Neural progenitor cell (in vitro differentiated cells): ENCODE results near the gene NRG2. TPM values are rescaled to one million over a fixed set of nuclear protein-coding genes. Genes with fewer than 3 reads are reported as not detected.

Source experiments
- DNase-seq: peaks from one replicate; pipeline ENCODE4 v3.0.0-alpha.2; 2016; ENCODE audit warnings: low spot score
- H2AFZ ChIP-seq: fragments of 200-600 bp; sonication (generic); replicated peaks from 2 replicates; pipeline ENCODE4 v1.6.1; 2016; ENCODE audit warnings: antibody characterized with exemption
- H3F3A ChIP-seq: fragments of 200-600 bp; sonication (generic); 2 replicates; pipeline ENCODE4 v1.6.1; 2016; ENCODE audit warnings: antibody characterized with exemption, low read depth
- H3K27ac ChIP-seq: fragments of 200-600 bp; sonication (generic); 2 replicates; pipeline ENCODE4 v1.5.1; 2016; ENCODE audit warnings: mild to moderate bottlenecking
- H3K27me3 ChIP-seq: fragments of 200-600 bp; sonication (generic); 2 replicates; pipeline ENCODE4 v1.6.1; 2016; ENCODE audit warnings: mild to moderate bottlenecking, moderate library complexity
- H3K36me3 ChIP-seq: fragments of 200-600 bp; sonication (generic); 2 replicates; pipeline ENCODE4 v1.5.1; 2016
- H3K4me1 ChIP-seq: fragments of 200-600 bp; sonication (generic); 2 replicates; pipeline ENCODE4 v1.6.1; 2016; ENCODE audit warnings: mixed run types
- H3K4me2 ChIP-seq: fragments of 200-600 bp; sonication (generic); 2 replicates; pipeline ENCODE4 v1.6.1; 2016
- H3K4me3 ChIP-seq: fragments of 200-600 bp; sonication (generic); 2 replicates; pipeline ENCODE4 v1.5.1; 2016
- H3K79me2 ChIP-seq: fragments of 200-600 bp; sonication (generic); 2 replicates; pipeline ENCODE4 v1.6.1; 2016; ENCODE audit warnings: low read depth
- H3K9ac ChIP-seq: fragments of 200-600 bp; sonication (generic); 2 replicates; pipeline ENCODE4 v1.6.1; 2016
- H3K9me3 ChIP-seq: fragments of 200-600 bp; sonication (generic); 2 replicates; pipeline ENCODE4 v1.5.1; 2016; ENCODE audit warnings: low read depth
- H4K20me1 ChIP-seq: fragments of 200-600 bp; sonication (generic); 2 replicates; pipeline ENCODE4 v1.6.1; 2016; ENCODE audit warnings: low read depth
- H3K27ac Mint-ChIP-seq: 3 replicates; pipeline ENCODE4 v1.8.0; 2021; ENCODE audit warnings: mixed read lengths
- H3K27me3 Mint-ChIP-seq: 2 replicates; pipeline ENCODE4 v1.8.0; 2022; ENCODE audit warnings: low read depth, mild to moderate bottlenecking, inconsistent platforms, moderate library complexity, mixed read lengths; ENCODE audit not compliant: insufficient read depth
- H3K36me3 Mint-ChIP-seq: 3 replicates; pipeline ENCODE4 v1.8.0; 2021; ENCODE audit warnings: mixed read lengths
- H3K4me1 Mint-ChIP-seq: 3 replicates; pipeline ENCODE4 v1.8.0; 2021; ENCODE audit warnings: mixed read lengths
- H3K4me3 Mint-ChIP-seq: 3 replicates; pipeline ENCODE4 v1.8.0; 2021; ENCODE audit warnings: mild to moderate bottlenecking, moderate library complexity, mixed read lengths
- H3K9me3 Mint-ChIP-seq: 3 replicates; pipeline ENCODE4 v1.8.0; 2020; ENCODE audit warnings: mixed read lengths
- CTCF ChIP-seq: fragments of 200-600 bp; sonication (generic); IDR thresholded peaks from 2 replicates; pipeline ENCODE4 v1.5.1; 2017; ENCODE audit warnings: antibody characterized with exemption, mild to moderate bottlenecking
- EZH2 ChIP-seq: fragments of 200-600 bp; sonication (generic); IDR thresholded peaks from 2 replicates; pipeline ENCODE4 v1.6.1; 2017; ENCODE audit warnings: antibody characterized with exemption, mild to moderate bottlenecking, moderate library complexity
- EZH2phosphoT487 ChIP-seq: fragments of 200-600 bp; sonication (generic); IDR thresholded peaks from 2 replicates; pipeline ENCODE4 v1.6.1; 2017; ENCODE audit warnings: antibody characterized with exemption
- total RNA-seq: library from RNA; depleted of rRNA; stranded (reverse); fragments of >200 nt; gene quantifications from 2 replicates; pipeline ENCODE4 v1.2.3, GENCODE V29; 2015; ENCODE audit warnings: low replicate concordance

NRG2 gene
- total RNA-seq, 1 donor from 2014 or later, result 0.13 TPM

GRCh38 chr5:139900546-139901250 lies 142.4 kb downstream of the NRG2 start:
- H3K36me3 Mint-ChIP-seq, result no peaks in the 10 kb centered on the region
- H3F3A ChIP-seq, result peaks cover 5% of the 10 kb centered on the region
- H3K4me3 ChIP-seq, result no peak overlapping the region
- TF ChIP-seq EZH2phosphoT487 (no peak), CTCF (no peak), EZH2 (no peak)
- H3K9me3 Mint-ChIP-seq, result peaks cover 2% of the 10 kb centered on the region
- no peak overlapping the region for H3K4me2 ChIP-seq
- no peak overlapping the region for H3K27ac Mint-ChIP-seq
- H3K4me3 Mint-ChIP-seq, result no peak overlapping the region
- H4K20me1 ChIP-seq, result peaks cover 25% of the 10 kb centered on the region
- H3K27me3 Mint-ChIP-seq, result peaks cover 43% of the 10 kb centered on the region
- no peak for DNase-seq
- H2AFZ ChIP-seq, result no peak overlapping the region
- peaks cover 12% of the 10 kb centered on the region for H3K4me1 Mint-ChIP-seq
- peaks cover 88% of the 10 kb centered on the region for H3K27me3 ChIP-seq
- no peaks in the 10 kb centered on the region for H3K9me3 ChIP-seq
- H3K79me2 ChIP-seq, result no peaks in the 10 kb centered on the region
- no peak overlapping the region for H3K9ac ChIP-seq
- H3K36me3 ChIP-seq, result no peaks in the 10 kb centered on the region
- H3K27ac ChIP-seq, result no peak overlapping the region
- H3K4me1 ChIP-seq, result peaks cover 20% of the 10 kb centered on the region

GRCh38 chr5:139898981-139899380 lies 144.1 kb downstream of the NRG2 start:
- Mint-ChIP-seq H3K9me3 (peaks cover 2% of the 10 kb centered on the region), H3K4me3 (no peak overlapping the region), H3K36me3 (no peaks in the 10 kb centered on the region), H3K27me3 (peaks cover 39% of the 10 kb centered on the region), H3K4me1 (peaks cover 6% of the 10 kb centered on the region), H3K27ac (no peak overlapping the region)
- Histone ChIP-seq H3K27ac (no peak overlapping the region), H3K4me2 (no peak overlapping the region), H4K20me1 (peaks cover 25% of the 10 kb centered on the region), H3K9me3 (no peaks in the 10 kb centered on the region), H3K36me3 (no peaks in the 10 kb centered on the region), H3K4me1 (peaks cover 7% of the 10 kb centered on the region), H3K9ac (no peak overlapping the region), H3F3A (no peaks in the 10 kb centered on the region), H3K27me3 (peaks cover 71% of the 10 kb centered on the region), H3K79me2 (no peaks in the 10 kb centered on the region), H3K4me3 (no peak overlapping the region), H2AFZ (no peak overlapping the region)
- no peak for TF ChIP-seq CTCF
- TF ChIP-seq EZH2, result no peak
- no peak for DNase-seq

- DNase-seq, result no peak
- H3K4me3 ChIP-seq, result no peak overlapping the region
- Mint-ChIP-seq H3K4me1 (peaks cover under 1% of the 10 kb centered on the region), H3K27me3 (peaks cover 32% of the 10 kb centered on the region), H3K9me3 (peaks cover under 1% of the 10 kb centered on the region), H3K4me3 (no peak overlapping the region), H3K27ac (no peak overlapping the region), H3K36me3 (no peaks in the 10 kb centered on the region)
- H3K4me1 ChIP-seq, result no peaks in the 10 kb centered on the region
- H3K79me2 ChIP-seq, result no peaks in the 10 kb centered on the region
- H3F3A ChIP-seq, result no peaks in the 10 kb centered on the region
- no peak overlapping the region for H2AFZ ChIP-seq
- H3K4me2 ChIP-seq, result no peak overlapping the region
- peaks cover 61% of the 10 kb centered on the region for H3K27me3 ChIP-seq
- no peak overlapping the region for H3K27ac ChIP-seq
- peaks cover 16% of the 10 kb centered on the region for H4K20me1 ChIP-seq
- H3K36me3 ChIP-seq, result no peaks in the 10 kb centered on the region
- no peaks in the 10 kb centered on the region for H3K9me3 ChIP-seq
- TF ChIP-seq EZH2phosphoT487, result no peak
- no peak overlapping the region for H3K9ac ChIP-seq
Measured at GRCh38 chr5:139897982-139898381, 145.1 kb downstream of the NRG2 start.

GRCh38 chr5:139897342-139897741 lies 145.8 kb downstream of the NRG2 start:
- H3K27ac Mint-ChIP-seq, result no peak overlapping the region

More at GRCh38 chr5:139897342-139897741, 145.8 kb downstream of the NRG2 start:
- Mint-ChIP-seq H3K27me3 (peaks cover 26% of the 10 kb centered on the region), H3K4me1 (no peaks in the 10 kb centered on the region), H3K9me3 (no peaks in the 10 kb centered on the region), H3K36me3 (no peaks in the 10 kb centered on the region), H3K4me3 (no peak overlapping the region)
- H4K20me1 ChIP-seq, result peaks cover 9% of the 10 kb centered on the region
- DNase-seq, result no peak
- H3K27me3 ChIP-seq, result peaks cover 55% of the 10 kb centered on the region
- no peak for TF ChIP-seq CTCF
- no peak for TF ChIP-seq EZH2
- no peak for TF ChIP-seq EZH2phosphoT487
- no peak overlapping the region for H3K4me2 ChIP-seq
- H3K4me1 ChIP-seq, result no peaks in the 10 kb centered on the region
- no peak overlapping the region for H3K4me3 ChIP-seq
- no peak overlapping the region for H3K9ac ChIP-seq
- no peaks in the 10 kb centered on the region for H3K79me2 ChIP-seq
- no peaks in the 10 kb centered on the region for H3K36me3 ChIP-seq
- H3F3A ChIP-seq, result no peaks in the 10 kb centered on the region
- no peaks in the 10 kb centered on the region for H3K9me3 ChIP-seq
- H2AFZ ChIP-seq, result no peak overlapping the region
- H3K27ac ChIP-seq, result no peak overlapping the region
